ENCODE results near the gene CALML5. TPM values are rescaled to one million over a fixed set of nuclear protein-coding genes. Genes with fewer than 3 reads are reported as not detected.

CALML5 gene
- total RNA-seq, 1 donor from 2014 or later, result not detected

GRCh38 chr10:5529702-5530411 is 30.5 kb upstream of the CALML5 start:
- no peak for DNase-seq
- no peaks in the 10 kb centered on the region for H3K9me3 ChIP-seq (replicated peaks)
- no peak overlapping the region for H3K4me3 ChIP-seq
- intact Hi-C loops (cut with micrococcal nuclease), result no loop called here
- no peaks in the 10 kb centered on the region for H3K27me3 ChIP-seq (ENCODE audit: low read depth)
- TF ChIP-seq CTCF (IDR thresholded peaks at IDR 0.05; ENCODE audit: borderline replicate concordance), result no peak
- H3K4me1 ChIP-seq, result peaks cover 9% of the 10 kb centered on the region
- no peak overlapping the region for H3K27ac ChIP-seq (replicated peaks)
- H3K36me3 ChIP-seq, result no peaks in the 10 kb centered on the region

DNA sequence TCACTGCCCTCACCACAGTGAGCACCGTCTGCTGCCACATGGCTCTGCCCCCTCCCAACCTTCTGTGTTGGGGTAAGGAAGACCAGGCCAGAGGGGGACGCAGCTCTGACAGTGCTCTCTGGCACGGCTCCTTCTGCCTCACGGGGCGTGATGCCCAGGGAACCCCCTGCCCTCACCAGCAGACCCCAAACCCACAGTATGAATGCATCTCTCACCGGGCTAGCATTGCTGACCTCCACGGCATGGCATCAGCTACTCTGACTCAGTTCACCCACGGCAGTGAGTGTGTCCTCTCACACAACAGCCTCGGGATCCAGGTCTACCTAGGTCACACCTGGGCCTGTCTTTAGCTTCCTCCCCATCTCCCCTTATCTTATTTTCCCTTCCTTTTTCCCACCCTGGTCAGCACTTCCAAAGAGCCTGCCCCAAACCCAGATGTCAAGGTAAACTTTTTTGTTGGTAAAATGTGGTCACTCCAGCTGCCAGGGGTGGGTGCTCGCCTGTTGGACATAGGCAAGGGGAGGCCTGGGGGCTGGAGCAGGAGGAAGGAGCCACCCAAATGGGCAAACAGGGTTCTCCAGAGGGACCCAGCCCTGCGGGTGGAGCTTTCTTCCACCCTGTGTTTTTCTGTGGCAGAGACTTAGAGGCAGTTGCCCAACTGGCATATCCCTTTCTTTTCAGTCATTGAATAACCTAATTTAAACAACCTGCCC is 29.8 kb upstream of the CALML5 start:
- Histone ChIP-seq H3K4me3 (no peak overlapping the region), H3K27ac (replicated peaks) (no peak overlapping the region), H3K36me3 (no peaks in the 10 kb centered on the region), H3K4me1 (peaks cover 1% of the 10 kb centered on the region), H3K27me3 (ENCODE audit: low read depth) (no peaks in the 10 kb centered on the region), H3K9me3 (replicated peaks) (no peaks in the 10 kb centered on the region)
- intact Hi-C loops (cut with micrococcal nuclease), result no loop called here
- no peak for DNase-seq
- no peak for TF ChIP-seq CTCF (IDR thresholded peaks at IDR 0.05; ENCODE audit: borderline replicate concordance)

DNA sequence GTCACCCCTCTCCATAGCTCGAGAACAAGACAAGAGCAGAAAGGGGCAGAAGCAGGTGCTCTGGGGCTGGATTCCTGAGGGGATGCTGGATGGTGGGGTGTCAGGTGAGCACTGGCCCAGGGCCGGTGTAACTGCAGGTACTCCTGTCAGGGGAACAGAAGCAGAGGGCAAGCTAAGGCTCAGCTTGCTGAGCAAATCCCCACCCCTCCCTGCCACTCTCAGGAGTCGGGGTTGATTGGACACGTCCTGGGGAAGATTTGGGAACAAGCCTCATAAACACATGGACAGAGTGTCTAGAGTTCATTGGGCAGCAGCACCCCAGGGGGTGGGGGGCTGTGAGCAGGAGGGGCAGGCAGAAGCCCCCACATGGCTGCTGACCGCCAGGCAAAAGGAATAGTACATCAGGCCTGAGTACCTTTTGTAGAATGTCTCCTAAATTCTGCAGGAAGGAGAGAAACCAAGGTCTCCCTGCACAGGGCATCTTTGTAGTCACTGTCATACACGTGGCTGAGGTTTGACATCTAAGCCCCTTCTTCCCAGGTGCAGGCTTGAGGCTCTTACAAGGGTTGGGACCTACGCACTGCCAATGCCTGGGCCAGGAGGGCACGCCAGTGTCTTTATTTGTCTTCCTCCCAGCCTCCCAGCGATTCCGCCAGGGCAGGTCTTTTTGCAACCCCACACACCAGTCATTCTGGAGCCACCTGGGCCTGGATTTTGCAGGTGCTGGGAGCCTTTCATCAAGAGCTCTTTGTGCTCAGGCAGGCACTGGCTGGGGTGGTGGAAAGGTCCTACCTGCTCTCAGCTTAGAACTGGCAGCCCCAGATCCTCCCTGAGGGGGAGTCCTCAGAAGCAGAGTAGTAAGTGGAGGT is 28.2 kb upstream of the CALML5 start:
- Histone ChIP-seq H3K4me1 (no peaks in the 10 kb centered on the region), H3K9me3 (replicated peaks) (no peaks in the 10 kb centered on the region), H3K27me3 (ENCODE audit: low read depth) (no peaks in the 10 kb centered on the region), H3K27ac (replicated peaks) (no peak overlapping the region), H3K36me3 (no peaks in the 10 kb centered on the region), H3K4me3 (no peak overlapping the region)
- no peak for DNase-seq
- TF ChIP-seq CTCF (IDR thresholded peaks at IDR 0.05; ENCODE audit: borderline replicate concordance), result no peak
- intact Hi-C loops (cut with micrococcal nuclease), result no loop called here

GRCh38 chr10:5526691-5527331 is 27.4 kb upstream of the CALML5 start:
- H3K4me3 ChIP-seq, result no peak overlapping the region
- no peaks in the 10 kb centered on the region for H3K4me1 ChIP-seq
- no peak for DNase-seq
- H3K36me3 ChIP-seq, result no peaks in the 10 kb centered on the region
- H3K27ac ChIP-seq (replicated peaks), result no peak overlapping the region
- no peaks in the 10 kb centered on the region for H3K9me3 ChIP-seq (replicated peaks)
- no peak for TF ChIP-seq CTCF (IDR thresholded peaks at IDR 0.05; ENCODE audit: borderline replicate concordance)
- intact Hi-C loops (cut with micrococcal nuclease), result no loop called here
- H3K27me3 ChIP-seq (ENCODE audit: low read depth), result no peaks in the 10 kb centered on the region

Measured in left ventricle myocardium inferior (tissue), 1 donor.